ENCODE measurements around the gene NSG1. TPM values are rescaled to one million over a fixed set of nuclear protein-coding genes. Genes with fewer than 3 reads are reported as not detected.

NSG1 gene
- total and polyA plus RNA-seq, 2 donors (not counting 3 experiments of a cell fraction or from before 2014, with no cell fraction given), result 2.0 to 2.9 TPM

DNA sequence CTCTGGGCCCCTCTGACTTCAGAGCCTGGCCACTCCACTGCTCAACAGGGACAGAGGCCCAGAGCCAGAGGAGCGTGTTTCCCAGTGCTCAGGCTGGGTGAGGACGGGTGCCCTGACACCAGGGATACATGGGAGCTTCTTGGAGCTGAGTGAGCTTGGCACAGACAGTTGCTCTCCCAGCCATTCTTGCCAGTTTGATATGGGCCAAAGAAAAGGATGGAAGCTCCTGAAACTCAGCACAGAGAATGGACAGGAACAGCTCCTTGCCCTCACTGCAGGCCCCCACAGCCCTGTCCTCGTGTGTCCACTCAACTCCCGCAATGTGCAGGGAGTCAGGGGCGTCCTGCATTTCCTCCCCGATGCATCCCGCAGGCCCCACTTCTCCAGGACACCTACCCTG is 38.8 kb downstream of the NSG1 start:
- TF ChIP-seq POLR2AphosphoS5 (IDR thresholded peaks at IDR 0.05; ENCODE audit: insufficient read depth, low read depth, low read length) (no peak), MYC (IDR thresholded peaks at IDR 0.05; ENCODE audit: low read depth, low read length) (no peak), JUN (IDR thresholded peaks at IDR 0.05; ENCODE audit: borderline replicate concordance, insufficient read depth, insufficient read length, low read depth) (no peak), GATA2 (IDR thresholded peaks at IDR 0.05; ENCODE audit: insufficient read depth, insufficient read length, low read depth, low read length) (no peak), POLR2A (IDR thresholded peaks at IDR 0.05; ENCODE audit: low read depth, low read length) (no peak), EZH2 (IDR thresholded peaks at IDR 0.05; ENCODE audit: borderline replicate concordance, low read depth, low read length, severe bottlenecking) (no peak), FOS (IDR thresholded peaks at IDR 0.05; ENCODE audit: borderline replicate concordance, insufficient read depth, low read length) (no peak)
- TF ChIP-seq, protein P1, sequence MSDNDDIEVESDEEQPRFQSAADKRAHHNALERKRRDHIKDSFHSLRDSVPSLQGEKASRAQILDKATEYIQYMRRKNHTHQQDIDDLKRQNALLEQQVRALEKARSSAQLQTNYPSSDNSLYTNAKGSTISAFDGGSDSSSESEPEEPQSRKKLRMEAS (IDR thresholded peaks at IDR 0.05; ENCODE audit: insufficient read depth, insufficient read length), result no peak
- TF ChIP-seq, protein P2, sequence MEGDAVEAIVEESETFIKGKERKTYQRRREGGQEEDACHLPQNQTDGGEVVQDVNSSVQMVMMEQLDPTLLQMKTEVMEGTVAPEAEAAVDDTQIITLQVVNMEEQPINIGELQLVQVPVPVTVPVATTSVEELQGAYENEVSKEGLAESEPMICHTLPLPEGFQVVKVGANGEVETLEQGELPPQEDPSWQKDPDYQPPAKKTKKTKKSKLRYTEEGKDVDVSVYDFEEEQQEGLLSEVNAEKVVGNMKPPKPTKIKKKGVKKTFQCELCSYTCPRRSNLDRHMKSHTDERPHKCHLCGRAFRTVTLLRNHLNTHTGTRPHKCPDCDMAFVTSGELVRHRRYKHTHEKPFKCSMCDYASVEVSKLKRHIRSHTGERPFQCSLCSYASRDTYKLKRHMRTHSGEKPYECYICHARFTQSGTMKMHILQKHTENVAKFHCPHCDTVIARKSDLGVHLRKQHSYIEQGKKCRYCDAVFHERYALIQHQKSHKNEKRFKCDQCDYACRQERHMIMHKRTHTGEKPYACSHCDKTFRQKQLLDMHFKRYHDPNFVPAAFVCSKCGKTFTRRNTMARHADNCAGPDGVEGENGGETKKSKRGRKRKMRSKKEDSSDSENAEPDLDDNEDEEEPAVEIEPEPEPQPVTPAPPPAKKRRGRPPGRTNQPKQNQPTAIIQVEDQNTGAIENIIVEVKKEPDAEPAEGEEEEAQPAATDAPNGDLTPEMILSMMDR (IDR thresholded peaks at IDR 0.05; ENCODE audit: extremely low read depth in 1 of 2, insufficient read depth in 1 of 2, low read depth in 1 of 2, low read length in 2 of 2), result no peak
- DNase-seq (ENCODE audit: low read depth, low spot score) (no peak), FAIRE-seq (no peak)
- Histone ChIP-seq H3K36me3 (ENCODE audit: control insufficient read depth in 2 of 2, extremely low read depth in 1 of 2, insufficient read depth in 2 of 2, low read length in 2 of 2) (peaks cover 2 to 8% of the 10 kb centered on the region in 2 experiments), H3K9me3 (replicated peaks; ENCODE audit: control insufficient read depth, insufficient read depth, low read length) (no peaks in the 10 kb centered on the region), H3K9me1 (replicated peaks; ENCODE audit: control insufficient read depth, extremely low read depth, insufficient read depth, low read length) (no peaks in the 10 kb centered on the region), H3K4me1 (ENCODE audit: control insufficient read depth, extremely low read depth, insufficient read depth, low read length) (peaks cover under 1% of the 10 kb centered on the region), H3K27ac (ENCODE audit: insufficient read depth, low read depth, low read length) (no peak overlapping the region), H3K9ac (replicated peaks; ENCODE audit: extremely low read depth, insufficient read depth, low read length) (no peak overlapping the region), H2AFZ (ENCODE audit: low read depth, low read length) (no peak overlapping the region), H3K4me2 (ENCODE audit: insufficient read depth, low read length) (no peak overlapping the region), H4K20me1 (replicated peaks; ENCODE audit: control insufficient read depth, extremely low read depth, insufficient read depth, low read length) (no peaks in the 10 kb centered on the region), H3K27me3 (ENCODE audit: control insufficient read depth in 2 of 2, insufficient read depth in 2 of 2, low read length in 2 of 2) (no peaks in the 10 kb centered on the region), H3K4me3 (replicated peaks in 1 of 3; ENCODE audit: insufficient read depth in 1 of 3, low read depth in 1 of 3, low read length in 3 of 3) (no peak overlapping the region), H3K79me2 (ENCODE audit: control insufficient read depth, insufficient read depth, low read length) (no peaks in the 10 kb centered on the region)
- dilution Hi-C loops (cut with MboI; ENCODE audit: extremely low pct_ligation_motif_present, low sequenced_read_pairs) (no loop called here), intact Hi-C loops (cut with micrococcal nuclease) (no loop called here)
- no TSS peak for BruUV-seq (replicated peaks)
- ChIA-PET CTCF (interaction anchor here (0.8 kb wide), 1 partner anchor 14 kb away, joined by 3 read pairs; no protein-coding TSS in a partner anchor), POLR2A (no interaction called here)

All from endothelial cell of umbilical vein (primary cell).